ENCODE measurements around the gene MSANTD7. TPM values are rescaled to one million over a fixed set of nuclear protein-coding genes. Genes with fewer than 3 reads are reported as not detected.

The MSANTD7 gene
- total and polyA plus RNA-seq, 4 experiments from 2014 or later = 6.5 to 17.0 (median 12.3) TPM

- no peaks in the 10 kb centered on the region for H3K27me3 Mint-ChIP-seq
- H3K9me3 Mint-ChIP-seq = no peaks in the 10 kb centered on the region
- H3K27me3 ChIP-seq (ENCODE audit: insufficient read depth, low read length) = no peaks in the 10 kb centered on the region
- ChIA-PET CTCF (ENCODE audit: partially characterized antibody) (interaction anchor here (1.2 to 1.6 kb wide), 2 partner anchors 9 to 26 kb away, joined by 3 read pairs; no protein-coding TSS in a partner anchor), POLR2A (ENCODE audit: partially characterized antibody) (interaction anchor here (1.0 to 3.6 kb wide), 6 partner anchors 14 to 1577 kb away, joined by 3 to 56 read pairs (median 6); partner anchors contain the start of genes CDNF, DCLRE1C, HSPA14 and MSANTD7)
- H3K4me1 ChIP-seq (ENCODE audit: insufficient read depth, low read length) = peaks cover 27% of the 10 kb centered on the region
- peaks cover 16 to 48% (median 25%) of the 10 kb centered on the region in 4 donors for H3K4me1 Mint-ChIP-seq
- DNase-seq = peak in 1 of 5 donors; percentile 6
- H3K36me3 Mint-ChIP-seq = peaks cover 0 to 8% of the 10 kb centered on the region in 2 donors
- peak overlapping the region; percentile 84 for H3K27ac ChIP-seq (ENCODE audit: low read depth, low read length)
- no peaks in the 10 kb centered on the region for H3K36me3 ChIP-seq (ENCODE audit: insufficient read depth, low read length)
- H3K4me3 Mint-ChIP-seq = peak overlapping the region; percentile 89 to 96 (median 92)
- H3K27ac Mint-ChIP-seq = peak overlapping the region in 6 of 7 donors; percentile 76 to 94 (median 90)
- intact Hi-C loops (cut with micrococcal nuclease) = loop anchor here (2.0 to 5.0 kb wide), 4 partner anchors 25 to 278 kb away; partner anchors contain the start of genes DCLRE1C and RPP38
- peak overlapping the region; percentile 40 to 88 for H3K4me3 ChIP-seq (ENCODE audit: low read length in 2 of 2)
- H3K9me3 ChIP-seq (ENCODE audit: control insufficient read depth in 1 of 2, low read length in 2 of 2) = no peaks in the 10 kb centered on the region
Observed at GRCh38 chr10:14879928-14880193, 41.8 kb downstream of the MSANTD7 start.

- CTCF ChIA-PET (ENCODE audit: partially characterized antibody) = interaction anchor here (1.1 to 1.6 kb wide), 2 partner anchors 23 to 25 kb away, joined by 3 read pairs; no protein-coding TSS in a partner anchor
- Mint-ChIP-seq H3K9me3 (no peaks in the 10 kb centered on the region), H3K27ac (peak overlapping the region in 5 of 7 donors; percentile 76 to 93 (median 90)), H3K4me3 (peak overlapping the region; percentile 89 to 96 (median 92)), H3K27me3 (no peaks in the 10 kb centered on the region), H3K4me1 (peaks cover 16 to 48% (median 25%) of the 10 kb centered on the region in 4 donors), H3K36me3 (peaks cover 0 to 8% of the 10 kb centered on the region in 2 donors)
- DNase-seq = no peak
- Histone ChIP-seq H3K27ac (ENCODE audit: low read depth, low read length) (no peak overlapping the region), H3K4me1 (ENCODE audit: insufficient read depth, low read length) (peaks cover 27% of the 10 kb centered on the region), H3K9me3 (ENCODE audit: control insufficient read depth in 1 of 2, low read length in 2 of 2) (no peaks in the 10 kb centered on the region), H3K4me3 (ENCODE audit: low read length in 2 of 2) (peak overlapping the region in 1 of 2 donors; percentile 88), H3K36me3 (ENCODE audit: insufficient read depth, low read length) (no peaks in the 10 kb centered on the region), H3K27me3 (ENCODE audit: insufficient read depth, low read length) (no peaks in the 10 kb centered on the region)
- intact Hi-C loops (cut with micrococcal nuclease) = no loop called here
- POLR2A ChIA-PET (ENCODE audit: partially characterized antibody) = interaction anchor here (1.0 to 3.6 kb wide), 3 partner anchors 14 to 297 kb away, joined by 3 to 56 read pairs (median 3); partner anchors contain the start of genes CDNF, HSPA14 and MSANTD7
Observed at GRCh38 chr10:14880229-14880628, 42.1 kb downstream of the MSANTD7 start.

GRCh38 chr10:14884082-14884481 is 46.0 kb downstream of the MSANTD7 start:
- H3K4me3 Mint-ChIP-seq = no peak overlapping the region
- ChIA-PET POLR2A (ENCODE audit: partially characterized antibody) (no interaction called here), CTCF (ENCODE audit: partially characterized antibody) (no interaction called here)
- peaks cover 0 to 2% of the 10 kb centered on the region in 2 donors for H3K36me3 Mint-ChIP-seq
- no peak for DNase-seq
- Histone ChIP-seq H3K27ac (ENCODE audit: low read depth, low read length) (no peak overlapping the region), H3K4me1 (ENCODE audit: insufficient read depth, low read length) (peaks cover 18% of the 10 kb centered on the region), H3K27me3 (ENCODE audit: insufficient read depth, low read length) (no peaks in the 10 kb centered on the region), H3K9me3 (ENCODE audit: control insufficient read depth in 1 of 2, low read length in 2 of 2) (no peaks in the 10 kb centered on the region), H3K36me3 (ENCODE audit: insufficient read depth, low read length) (no peaks in the 10 kb centered on the region), H3K4me3 (ENCODE audit: low read length in 2 of 2) (no peak overlapping the region)
- H3K27me3 Mint-ChIP-seq = no peaks in the 10 kb centered on the region
- intact Hi-C loops (cut with micrococcal nuclease) = no loop called here
- H3K4me1 Mint-ChIP-seq = peaks cover 9 to 25% (median 15%) of the 10 kb centered on the region in 4 donors
- H3K9me3 Mint-ChIP-seq = no peaks in the 10 kb centered on the region
- H3K27ac Mint-ChIP-seq = no peak overlapping the region

Other genes starting within 250 kb of the MSANTD7 start
- gene FAM107B, start 63.4 kb upstream of the MSANTD7 start, total RNA-seq = 100 to 1,000 TPM; 191 to 202 TPM
- 100 to 1,000 TPM; 273 to 346 TPM for gene FAM107B, start 63.4 kb upstream of the MSANTD7 start, polyA plus RNA-seq
- 1 to 10 TPM; 1.7 to 2.5 TPM for gene CDNF, start 269 bp upstream of the MSANTD7 start, total RNA-seq
- gene CDNF, start 269 bp upstream of the MSANTD7 start, polyA plus RNA-seq = 1 to 10 TPM in 1 of 2 donors, under 1 TPM in 1; 0.94 to 1.8 TPM
- 10 to 100 TPM; 16.0 to 17.7 TPM for gene HSPA14, start within 50 bp of the MSANTD7 start, total RNA-seq
- gene HSPA14, start within 50 bp of the MSANTD7 start, polyA plus RNA-seq = 10 to 100 TPM; 17.4 to 18.7 TPM
- gene SUV39H2, start 40.6 kb downstream of the MSANTD7 start, total RNA-seq = 1 to 10 TPM; 5.0 to 5.7 TPM
- gene SUV39H2, start 40.6 kb downstream of the MSANTD7 start, polyA plus RNA-seq = 1 to 10 TPM; 4.4 to 6.1 TPM
- 10 to 100 TPM; 31.2 to 34.9 TPM for gene DCLRE1C, start 115.8 kb downstream of the MSANTD7 start, total RNA-seq
- 10 to 100 TPM; 12.3 to 24.5 TPM for gene DCLRE1C, start 115.8 kb downstream of the MSANTD7 start, polyA plus RNA-seq
- gene MEIG1, start 121.1 kb downstream of the MSANTD7 start, total RNA-seq = not detected
- gene MEIG1, start 121.1 kb downstream of the MSANTD7 start, polyA plus RNA-seq = under 1 TPM; 0.62 to 0.99 TPM
- gene OLAH, start 205.6 kb downstream of the MSANTD7 start, total RNA-seq = not detected
- gene OLAH, start 205.6 kb downstream of the MSANTD7 start, polyA plus RNA-seq = 1 to 10 TPM in 1 of 2 donors, under 1 TPM in 1; 0.20 to 1.4 TPM